GM12864 (cell line): Measurements from ENCODE around the gene MCRIP1.

Experiments used
- DNase-seq: peaks from one replicate; pipeline ENCODE4 v3.0.0-alpha.2; 2011; ENCODE audit warnings: low read depth
- H3K4me3 ChIP-seq: 2 replicates; pipeline ENCODE4 v1.5.1; 2011; ENCODE audit warnings: mild to moderate bottlenecking, low read depth, low read length, control low read depth
- CTCF ChIP-seq: IDR thresholded peaks from 2 replicates; pipeline ENCODE4 v1.5.1; 2011; ENCODE audit warnings: low read depth, mild to moderate bottlenecking, moderate library complexity, low read length, control low read depth, inconsistent platforms; ENCODE audit errors: missing control alignments

MCRIP1 gene

GRCh38 chr17:81802048-81802758 is 30.9 kb downstream of the MCRIP1 start:
- DNase-seq = no peak
- no peak overlapping the region for H3K4me3 ChIP-seq
- no peak for TF ChIP-seq CTCF

DNA sequence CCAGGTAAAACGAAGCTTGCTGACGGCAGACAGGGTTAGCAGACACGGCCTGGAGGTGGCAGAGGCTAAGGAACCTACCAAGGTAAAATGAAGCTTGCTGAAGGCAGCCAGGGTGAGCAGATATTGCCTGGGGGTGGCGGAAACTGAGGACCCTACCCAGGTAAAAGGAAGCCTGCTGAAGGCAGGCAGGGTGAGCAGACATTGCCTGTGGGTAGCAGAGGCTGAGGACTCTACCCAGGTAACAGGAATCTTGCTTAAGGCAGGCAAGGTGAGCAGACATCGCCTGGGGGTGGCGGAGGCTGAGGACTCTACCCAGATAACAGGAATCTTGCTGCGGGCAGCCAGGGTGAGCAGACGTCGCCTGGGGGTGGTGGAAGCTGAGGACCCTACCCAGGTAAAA is 31.8 kb downstream of the MCRIP1 start:
- H3K4me3 ChIP-seq = no peak overlapping the region
- no peak for DNase-seq
- TF ChIP-seq CTCF = no peak

DNA sequence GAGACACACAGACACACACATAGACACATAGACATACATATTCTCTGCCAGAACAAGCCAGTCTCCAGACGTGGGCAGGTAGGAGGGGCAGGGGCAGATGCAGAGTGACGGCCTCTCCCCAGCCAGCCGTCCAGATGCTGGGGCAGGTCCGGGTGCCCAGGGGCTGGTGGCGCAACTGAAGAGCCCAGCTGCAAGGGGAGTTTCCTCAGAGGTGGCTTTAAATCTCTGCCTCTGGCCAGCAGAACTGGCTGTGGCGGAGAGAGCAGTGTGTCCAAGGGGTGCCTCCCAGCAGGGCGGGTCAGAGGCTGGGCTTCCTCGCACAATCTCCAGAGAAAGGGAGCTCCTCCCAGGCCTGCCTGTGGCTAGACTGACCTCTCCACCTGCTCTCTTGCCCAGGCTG is 38.6 kb downstream of the MCRIP1 start:
- no peak for DNase-seq
- H3K4me3 ChIP-seq = no peak overlapping the region
- no peak for TF ChIP-seq CTCF

- no peak for DNase-seq
- no peak overlapping the region for H3K4me3 ChIP-seq
- TF ChIP-seq CTCF = no peak
Observed at GRCh38 chr17:81794074-81794476, 39.0 kb downstream of the MCRIP1 start.

DNA sequence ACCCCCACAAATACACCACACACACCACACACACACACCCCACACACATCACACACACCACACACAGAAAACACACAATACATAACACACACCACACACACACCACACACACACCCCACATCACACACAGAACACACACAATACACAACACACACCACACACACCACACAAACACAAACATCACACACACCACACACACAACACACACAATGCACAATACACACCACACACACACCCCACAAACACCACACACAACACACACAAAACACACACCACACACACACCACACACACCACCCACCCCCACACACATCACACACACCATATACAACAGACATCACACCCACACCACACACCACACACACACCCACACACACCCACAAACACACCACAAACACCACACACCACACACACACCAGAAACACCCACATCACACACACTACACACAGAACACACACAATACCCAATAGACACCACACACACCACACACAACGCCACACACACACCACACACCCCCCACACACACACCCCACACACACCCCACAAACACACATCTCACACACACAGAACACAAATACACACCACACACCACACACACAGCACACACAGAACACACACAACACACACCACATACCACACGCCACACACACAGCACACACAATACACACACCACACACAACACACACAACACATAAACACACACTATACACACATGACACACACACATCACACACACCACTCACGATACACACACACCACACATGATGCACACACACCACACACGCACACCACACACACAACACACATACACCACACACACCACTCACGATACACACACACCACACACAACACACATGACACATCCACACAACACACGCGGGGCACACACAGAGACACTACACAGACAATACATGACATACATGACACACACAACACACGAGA is 40.1 kb downstream of the MCRIP1 start:
- no peak for DNase-seq
- no peak overlapping the region for H3K4me3 ChIP-seq
- TF ChIP-seq CTCF = no peak
